ENCODE measurements around the gene DLGAP1.

- TF ChIP-seq PRDM4 (tag by site-specific recombination; IDR thresholded peaks at IDR 0.05) (no peak), ZNF280D (tag by site-specific recombination; IDR thresholded peaks at IDR 0.05) (no peak), ZNF639 (tag by site-specific recombination; IDR thresholded peaks at IDR 0.05) (no peak)
Measured at GRCh38 chr18:3712491-3712890, 742.6 kb downstream of the DLGAP1 start.
